ENCODE results near the gene C8G. TPM values are rescaled to one million over a fixed set of nuclear protein-coding genes. Genes with fewer than 3 reads are reported as not detected.

C8G gene
- total and polyA plus RNA-seq, 9 of the 15 experiments (the other 6 are each of a cell fraction or from before 2014, with no cell fraction given): 0.35 to 5.9 (median 2.7) TPM; not detected in 2

DNA sequence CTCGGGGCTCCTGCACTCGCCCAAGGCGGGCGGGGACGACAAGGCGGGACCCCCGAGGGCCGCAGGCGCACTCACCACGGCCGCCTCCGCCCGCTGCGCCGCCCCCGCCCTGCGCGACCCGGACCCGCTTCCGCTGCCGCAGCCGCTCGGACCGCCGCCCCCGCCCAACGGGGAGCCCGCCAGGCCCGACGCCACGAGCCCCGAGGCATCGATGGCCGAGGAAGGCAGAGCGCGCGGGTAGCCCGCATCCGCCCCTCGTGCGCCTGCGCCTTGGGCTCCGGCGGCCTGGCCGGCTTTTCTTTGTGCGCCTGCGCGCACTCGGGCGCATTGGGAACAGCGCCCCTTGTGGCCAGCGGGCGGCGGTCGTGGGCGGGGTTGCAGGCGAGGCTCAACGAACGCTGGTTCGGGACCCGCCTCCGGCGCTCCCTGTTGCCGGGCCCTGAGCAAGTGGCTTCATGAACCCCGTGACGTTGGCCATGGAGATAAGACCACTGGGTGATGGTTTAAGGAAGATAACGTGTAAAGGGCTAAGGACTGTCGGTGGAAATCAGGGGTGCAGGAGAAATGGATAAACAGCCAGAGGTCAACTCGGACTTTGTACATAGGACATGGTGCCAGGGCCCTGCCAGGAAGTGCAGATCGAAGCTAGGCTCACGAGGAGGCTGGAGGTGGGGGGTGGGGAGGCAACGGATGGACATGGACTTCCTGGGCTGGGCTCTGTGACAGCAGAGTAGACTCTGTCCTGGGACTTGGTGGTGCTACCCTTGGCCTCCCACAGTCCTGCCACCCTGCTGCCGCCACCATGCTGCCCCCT lies at the start of gene C8G, which contains the start of gene FBXW5 (continued):
- TF ChIP-seq, protein P1, sequence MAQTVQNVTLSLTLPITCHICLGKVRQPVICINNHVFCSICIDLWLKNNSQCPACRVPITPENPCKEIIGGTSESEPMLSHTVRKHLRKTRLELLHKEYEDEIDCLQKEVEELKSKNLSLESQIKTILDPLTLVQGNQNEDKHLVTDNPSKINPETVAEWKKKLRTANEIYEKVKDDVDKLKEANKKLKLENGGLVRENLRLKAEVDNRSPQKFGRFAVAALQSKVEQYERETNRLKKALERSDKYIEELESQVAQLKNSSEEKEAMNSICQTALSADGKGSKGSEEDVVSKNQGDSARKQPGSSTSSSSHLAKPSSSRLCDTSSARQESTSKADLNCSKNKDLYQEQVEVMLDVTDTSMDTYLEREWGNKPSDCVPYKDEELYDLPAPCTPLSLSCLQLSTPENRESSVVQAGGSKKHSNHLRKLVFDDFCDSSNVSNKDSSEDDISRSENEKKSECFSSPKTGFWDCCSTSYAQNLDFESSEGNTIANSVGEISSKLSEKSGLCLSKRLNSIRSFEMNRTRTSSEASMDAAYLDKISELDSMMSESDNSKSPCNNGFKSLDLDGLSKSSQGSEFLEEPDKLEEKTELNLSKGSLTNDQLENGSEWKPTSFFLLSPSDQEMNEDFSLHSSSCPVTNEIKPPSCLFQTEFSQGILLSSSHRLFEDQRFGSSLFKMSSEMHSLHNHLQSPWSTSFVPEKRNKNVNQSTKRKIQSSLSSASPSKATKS (CRISPR knock-in tag; IDR thresholded peaks at IDR 0.05): no peak
- TF ChIP-seq, protein P2, sequence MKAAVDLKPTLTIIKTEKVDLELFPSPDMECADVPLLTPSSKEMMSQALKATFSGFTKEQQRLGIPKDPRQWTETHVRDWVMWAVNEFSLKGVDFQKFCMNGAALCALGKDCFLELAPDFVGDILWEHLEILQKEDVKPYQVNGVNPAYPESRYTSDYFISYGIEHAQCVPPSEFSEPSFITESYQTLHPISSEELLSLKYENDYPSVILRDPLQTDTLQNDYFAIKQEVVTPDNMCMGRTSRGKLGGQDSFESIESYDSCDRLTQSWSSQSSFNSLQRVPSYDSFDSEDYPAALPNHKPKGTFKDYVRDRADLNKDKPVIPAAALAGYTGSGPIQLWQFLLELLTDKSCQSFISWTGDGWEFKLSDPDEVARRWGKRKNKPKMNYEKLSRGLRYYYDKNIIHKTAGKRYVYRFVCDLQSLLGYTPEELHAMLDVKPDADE (conservative IDR thresholded peaks at IDR 0.05; ENCODE audit: control insufficient read depth, low read depth, low read length): peak; percentile 89
- 0 out of 2 replicates have a peak, but pooled peaks have one; percentile 35 for TF ChIP-seq LCOR (CRISPR knock-in tag; IDR thresholded peaks at IDR 0.05)
- TF ChIP-seq PHF20 (IDR thresholded peaks at IDR 0.05; ENCODE audit: partially characterized antibody): peak; percentile 57
- no peak for TF ChIP-seq CBFB (CRISPR knock-in tag; IDR thresholded peaks at IDR 0.05)
- 0 out of 2 replicates have a peak, but pooled peaks have one; percentile 11 for TF ChIP-seq HMG20A (CRISPR knock-in tag; conservative IDR thresholded peaks at IDR 0.05)
- peak; percentile 100 for TF ChIP-seq ZBTB17 (CRISPR knock-in tag; IDR thresholded peaks at IDR 0.05)
- peak; percentile 68 for TF ChIP-seq U2AF1 (optimal IDR thresholded peaks at IDR 0.05; ENCODE audit: low read depth, low read length)
- no peak for TF ChIP-seq HNRNPUL1 (IDR thresholded peaks at IDR 0.05; ENCODE audit: low read length)
- TF ChIP-seq HNRNPH1 (optimal IDR thresholded peaks at IDR 0.05; ENCODE audit: low read depth, low read length): no peak
- no peak for TF ChIP-seq SRSF1 (IDR thresholded peaks at IDR 0.05; ENCODE audit: low read depth, low read length)
- TF ChIP-seq SMARCA4 (IDR thresholded peaks at IDR 0.05): peak; percentile 74; the same call in 1 of the 2 replicates
- TF ChIP-seq SREBF2 (CRISPR knock-in tag; IDR thresholded peaks at IDR 0.05): no peak
- TF ChIP-seq, protein P3, sequence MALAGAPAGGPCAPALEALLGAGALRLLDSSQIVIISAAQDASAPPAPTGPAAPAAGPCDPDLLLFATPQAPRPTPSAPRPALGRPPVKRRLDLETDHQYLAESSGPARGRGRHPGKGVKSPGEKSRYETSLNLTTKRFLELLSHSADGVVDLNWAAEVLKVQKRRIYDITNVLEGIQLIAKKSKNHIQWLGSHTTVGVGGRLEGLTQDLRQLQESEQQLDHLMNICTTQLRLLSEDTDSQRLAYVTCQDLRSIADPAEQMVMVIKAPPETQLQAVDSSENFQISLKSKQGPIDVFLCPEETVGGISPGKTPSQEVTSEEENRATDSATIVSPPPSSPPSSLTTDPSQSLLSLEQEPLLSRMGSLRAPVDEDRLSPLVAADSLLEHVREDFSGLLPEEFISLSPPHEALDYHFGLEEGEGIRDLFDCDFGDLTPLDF (CRISPR knock-in tag; IDR thresholded peaks at IDR 0.05): no peak
- no peak for TF ChIP-seq ZNF79 (CRISPR knock-in tag; IDR thresholded peaks at IDR 0.05; ENCODE audit: low read depth)
- TF ChIP-seq DACH1 (IDR thresholded peaks at IDR 0.05; ENCODE audit: partially characterized antibody): peak; percentile 14
- TF ChIP-seq ZNF586 (CRISPR knock-in tag; conservative IDR thresholded peaks at IDR 0.05): no peak
- TF ChIP-seq, protein P4, sequence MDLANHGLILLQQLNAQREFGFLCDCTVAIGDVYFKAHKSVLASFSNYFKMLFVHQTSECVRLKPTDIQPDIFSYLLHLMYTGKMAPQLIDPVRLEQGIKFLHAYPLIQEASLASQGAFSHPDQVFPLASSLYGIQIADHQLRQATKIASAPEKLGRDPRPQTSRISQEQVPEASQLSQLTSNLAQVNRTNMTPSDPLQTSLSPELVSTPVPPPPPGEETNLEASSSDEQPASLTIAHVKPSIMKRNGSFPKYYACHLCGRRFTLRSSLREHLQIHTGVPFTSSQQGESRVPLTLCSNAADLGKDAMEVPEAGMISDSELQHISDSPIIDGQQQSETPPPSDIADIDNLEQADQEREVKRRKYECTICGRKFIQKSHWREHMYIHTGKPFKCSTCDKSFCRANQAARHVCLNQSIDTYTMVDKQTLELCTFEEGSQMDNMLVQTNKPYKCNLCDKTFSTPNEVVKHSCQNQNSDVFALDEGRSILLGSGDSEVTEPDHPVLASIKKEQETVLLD (IDR thresholded peaks at IDR 0.05): peak; percentile 77
- TF ChIP-seq ZNF445 (CRISPR knock-in tag; IDR thresholded peaks at IDR 0.05; ENCODE audit: low read depth): 0 out of 2 replicates have a peak, but pooled peaks have one; percentile 65
- no peak for TF ChIP-seq SMARCB1 (IDR thresholded peaks at IDR 0.05; ENCODE audit: insufficient read length, low read depth)
- TF ChIP-seq SAFB (IDR thresholded peaks at IDR 0.05; ENCODE audit: borderline replicate concordance, low read depth, low read length): 0 out of 2 replicates have a peak, but pooled peaks have one; percentile 38
- peak; percentile 59; the same call in 1 of the 2 replicates for TF ChIP-seq HDAC2 (IDR thresholded peaks at IDR 0.05)
- TF ChIP-seq HMGN3 (IDR thresholded peaks at IDR 0.05; ENCODE audit: borderline replicate concordance, extremely low read depth, insufficient read length, low read depth, low read length): peak; percentile 69
